HepG2 (cell line): ENCODE data around the gene FXYD6. TPM values are rescaled to one million over a fixed set of nuclear protein-coding genes. Genes with fewer than 3 reads are reported as not detected.

Experiments used
- ATAC-seq: fragments of 200-7000 bp; cut with Tn5 transposase; 3 replicates; pipeline ENCODE4 v1.9.1; 2020; ENCODE audit warnings: mild to moderate bottlenecking, moderate library complexity
- BruUV-seq: library from RNA; stranded (reverse); fragments of 400-500 nt; replicated peaks from 2 replicates; lab custom pipeline; 2021; lab: Mats Ljungman, UMichigan
- CTCF ChIA-PET: fragments of 300-600 bp; formaldehyde crosslinking; extraction: SDS; loops from one replicate; lab custom pipeline; 2021; ENCODE audit warnings: low total read pairs, inconsistent platforms, low intra/inter-chr PET ratio; lab: Yijun Ruan, JAX
- POLR2A ChIA-PET: fragments of 350-600 bp; sonication (Branson Sonifier 250); formaldehyde crosslinking; loops from one replicate; lab custom pipeline; 2020; ENCODE audit warnings: antibody characterized with exemption, inconsistent platforms; lab: Yijun Ruan, JAX
- DNase-seq: peaks from one replicate; pipeline ENCODE4 v3.0.0-alpha.2; 2015; ENCODE audit warnings: low spot score
- FAIRE-seq: peaks from 3 replicates; lab custom pipeline; 2011; peaks lifted over from hg19 to GRCh38; lab: Jason Lieb, UNC
- H2AFZ ChIP-seq: one replicate; pipeline ENCODE4 v1.6.1; 2011; ENCODE audit warnings: low read length, inconsistent platforms
- H3K27ac ChIP-seq: fragments of 300-600 bp; 3 replicates; pipeline ENCODE4 v1.8.0; 2011; ENCODE audit warnings: mixed run types, mild to moderate bottlenecking, mixed read lengths, low read length, inconsistent platforms; ENCODE audit not compliant: insufficient read depth; ENCODE audit errors: extremely low read length
- H3K27me3 ChIP-seq, 2 experiments: fragments of 200-600 bp in 1 of 2; 2 replicates in 1 of 2; 3 replicates in 1 of 2; pipeline versions ENCODE4 v1.6.0 to v1.8.0; 2011; ENCODE audit warnings: low read length in 2 of 2, mild to moderate bottlenecking in 2 of 2, moderate library complexity in 2 of 2, inconsistent platforms in 1 of 2; ENCODE audit not compliant: insufficient read depth in 2 of 2, control insufficient read depth in 1 of 2
- H3K36me3 ChIP-seq, 2 experiments: fragments of 200-600 bp in 1 of 2; replicated peaks in 1 of 2; 2 replicates in 1 of 2; 3 replicates in 1 of 2; pipeline versions ENCODE4 v1.5.1 to v1.8.0; 2011; ENCODE audit warnings: low read length in 2 of 2, inconsistent platforms in 1 of 2; ENCODE audit not compliant: insufficient read depth in 2 of 2, control insufficient read depth in 1 of 2
- H3K4me1 ChIP-seq: 2 replicates; pipeline ENCODE4 v1.5.1; 2012; ENCODE audit warnings: low read length, inconsistent platforms; ENCODE audit not compliant: insufficient read depth
- H3K4me2 ChIP-seq: 2 replicates; pipeline ENCODE4 v1.6.0; 2011; ENCODE audit warnings: low read depth, low read length, inconsistent platforms
- H3K4me3 ChIP-seq, 3 experiments: fragments of 200-600 bp in 1 of 3; sonication (generic), shearing (Covaris generic) in 1 of 3; replicated peaks in 1 of 3; 2 replicates each; pipeline ENCODE4 v1.5.1; 2011 to 2016; ENCODE audit warnings: low read length in 3 of 3, inconsistent platforms in 2 of 3, low read depth in 2 of 3, mild to moderate bottlenecking in 2 of 3, control low read depth in 1 of 3, mixed read lengths in 1 of 3; ENCODE audit not compliant: insufficient read depth in 1 of 3
- H3K79me2 ChIP-seq: one replicate; pipeline ENCODE4 v1.6.1; 2011; ENCODE audit warnings: low read length, inconsistent platforms; ENCODE audit not compliant: insufficient read depth
- H3K9ac ChIP-seq: 2 replicates; pipeline ENCODE4 v1.6.0; 2011; ENCODE audit warnings: mild to moderate bottlenecking, low read depth, low read length, inconsistent platforms; ENCODE audit not compliant: insufficient read depth
- H3K9me3 ChIP-seq: 2 replicates; pipeline ENCODE4 v1.5.1; 2012; ENCODE audit warnings: mild to moderate bottlenecking, low read length
- H4K20me1 ChIP-seq: 2 replicates; pipeline ENCODE4 v1.6.0; 2011; ENCODE audit warnings: inconsistent platforms, mild to moderate bottlenecking, low read length, moderate library complexity; ENCODE audit not compliant: insufficient read depth
- CBFB ChIP-seq: sonication (generic); formaldehyde crosslinking; IDR thresholded peaks from 2 replicates; pipeline ENCODE4 v1.4.0; 2020; ENCODE audit warnings: missing genetic modification reagents
- EZH2 ChIP-seq: conservative IDR thresholded peaks from 2 replicates; pipeline ENCODE4 v1.6.1; 2012; ENCODE audit warnings: mild to moderate bottlenecking, low read depth, low read length, moderate library complexity
- NR2C2 ChIP-seq: sonication (generic); formaldehyde crosslinking; IDR thresholded peaks from 2 replicates; pipeline ENCODE4 v1.4.0; 2020; ENCODE audit warnings: missing genetic modification reagents, mild to moderate bottlenecking, moderate library complexity, borderline replicate concordance
- ONECUT2 ChIP-seq: sonication (generic); formaldehyde crosslinking; IDR thresholded peaks from 2 replicates; pipeline ENCODE4 v1.4.0; 2020; ENCODE audit warnings: missing genetic modification reagents
- SNAPC4 ChIP-seq: sonication (generic); formaldehyde crosslinking; IDR thresholded peaks from 2 replicates; pipeline ENCODE4 v1.4.0; 2020; ENCODE audit warnings: mild to moderate bottlenecking, missing genetic modification reagents
- SP140L ChIP-seq: sonication (generic); formaldehyde crosslinking; IDR thresholded peaks from 2 replicates; pipeline ENCODE4 v1.4.0; 2020; ENCODE audit warnings: missing genetic modification reagents, borderline replicate concordance
- ZSCAN30 ChIP-seq: sonication (generic); formaldehyde crosslinking; IDR thresholded peaks from 2 replicates; pipeline ENCODE4 v1.5.0; 2020; ENCODE audit warnings: mild to moderate bottlenecking, missing genetic modification reagents
- WGBS: methylation state at CpG from one replicate; pipeline ENCODE4 v1.1.6; 2017; ENCODE audit warnings: low lambda C conversion rate; 5-methylcytosine and 5-hydroxymethylcytosine counted together
- in situ Hi-C: cut with HindIII; loops from 2 replicates; pipeline ENCODE4 v1.10.0; 2017; ENCODE audit warnings: low pct_unique_long_range_greater_than_20kb; ENCODE audit not compliant: extremely low pct_ligation_motif_present
- intact Hi-C: fragments of 100-400 bp; cut with micrococcal nuclease; formaldehyde crosslinking; loops from one replicate; pipeline ENCODE4 v1.10.0; 2022; ENCODE audit not compliant: unreplicated experiment
- polyA plus RNA-seq, 8 experiments: library from polyadenylated mRNA; depleted of rRNA in 3 of 8; stranded (reverse) in 7 of 8; unstranded in 1 of 8; fragments of >200 nt; fragmentation: Illumina TruSeq in 4 of 8; extraction: Trizol in 4 of 8; gene quantifications; 2 replicates each; pipeline versions ENCODE4 v1.2.1 to v1.2.3, GENCODE V29; 2011 to 2016; ENCODE audit warnings: low read depth in 4 of 8, missing spikeins in 1 of 8, mixed read lengths in 1 of 8; ENCODE audit not compliant: insufficient read depth in 1 of 8
- total RNA-seq, 5 experiments: library from RNA; depleted of rRNA; stranded (reverse); fragments of >200 nt; fragmentation: Illumina TruSeq; extraction: Trizol; gene quantifications; 2 replicates each; pipeline ENCODE4 v1.2.3, GENCODE V29; 2016; ENCODE audit warnings: low read depth in 1 of 5

Gene FXYD6
- total and polyA plus RNA-seq, 2 of the 13 experiments (the other 11 are each of a cell fraction or from before 2014, with no cell fraction given) = not detected

DNA sequence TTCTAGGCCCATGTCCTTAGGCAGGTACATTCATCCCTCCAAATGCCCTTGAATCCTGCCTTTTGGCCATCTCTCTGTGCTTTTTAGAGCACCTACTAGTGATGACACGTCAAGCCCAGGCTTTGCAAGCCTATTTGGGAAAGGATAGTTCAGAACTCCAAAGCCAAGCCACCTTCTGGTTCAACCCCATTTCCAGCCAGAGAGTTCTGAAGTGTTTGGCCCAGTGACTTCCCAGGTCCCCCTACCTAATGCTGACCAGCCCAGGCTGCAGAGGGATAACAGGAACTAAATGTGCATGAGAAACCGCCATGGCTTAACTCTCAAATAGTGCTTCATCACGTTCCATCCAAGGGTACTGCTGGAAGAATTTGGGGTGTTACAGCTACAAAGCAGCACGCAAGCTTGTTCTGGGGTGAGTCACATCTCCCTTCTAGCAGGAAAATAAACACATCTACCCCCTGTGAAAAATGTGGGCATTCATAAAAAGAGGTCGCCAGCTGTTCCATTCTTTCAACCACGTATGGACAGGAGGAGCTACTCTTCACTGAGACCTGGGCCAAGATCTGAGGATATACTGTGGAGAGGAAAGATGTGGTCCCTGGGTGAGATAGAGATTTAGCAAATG, 2.0 kb upstream of the FXYD6 start (continued):
- no peak for TF ChIP-seq SNAPC4 (CRISPR knock-in tag)
- no peak for TF ChIP-seq NR2C2 (CRISPR knock-in tag)
- TF ChIP-seq CBFB = no peak
- TF ChIP-seq ONECUT2 = no peak

GRCh38 chr11:117877120-117877784, 794 bp upstream of the FXYD6 start:
- Histone ChIP-seq H3K4me1 (no peaks in the 10 kb centered on the region), H3K4me2 (no peak overlapping the region), H3K79me2 (no peaks in the 10 kb centered on the region), H3K9ac (no peak overlapping the region), H4K20me1 (no peaks in the 10 kb centered on the region), H3K27me3 (peaks cover 11 to 97% of the 10 kb centered on the region in 2 experiments), H3K9me3 (no peaks in the 10 kb centered on the region), H3K4me3 (no peak overlapping the region), H3K36me3 (no peaks in the 10 kb centered on the region), H3K27ac (no peak overlapping the region), H2AFZ (no peak overlapping the region)
- DNase-seq (no peak), ATAC-seq (no peak), FAIRE-seq (no peak)
- 28% methylated on average over 7 of the region's 12 CpGs for WGBS
- ChIA-PET POLR2A (no interaction called here), CTCF (no interaction called here)
- intact Hi-C loops = no loop called here
- in situ Hi-C loops = no loop called here
- no peak for TF ChIP-seq SP140L (CRISPR knock-in tag)
- TF ChIP-seq ZSCAN30 (CRISPR knock-in tag) = no peak
- 0 out of 2 replicates have a peak, but pooled peaks have one; percentile 28 for TF ChIP-seq EZH2
- BruUV-seq = no TSS peak
